ENCODE data around the gene TXNRD1. TPM values are rescaled to one million over a fixed set of nuclear protein-coding genes. Genes with fewer than 3 reads are reported as not detected.
A peak's percentile ranks its signal among the peaks of the same experiment; 100 is the strongest.
"Not testable (repeated sequence)": the region's sequence is repeated elsewhere in the genome, so short reads cannot be mapped to it uniquely, and the experiment has no call there.

TXNRD1 gene
- total and polyA plus RNA-seq, 2 donors (not counting 1 experiment from before 2014, with no cell fraction given), result 436 to 1,000 TPM

GRCh38 chr12:104291867-104292524 is 76.4 kb downstream of the TXNRD1 start:
- no peaks in the 10 kb centered on the region for H3K9me3 ChIP-seq (ENCODE audit: control insufficient read depth, insufficient read depth, low read depth, low read length)
- H3K4me1 ChIP-seq (ENCODE audit: control insufficient read depth, extremely low read depth, insufficient read depth, low read length), result peaks cover 14% of the 10 kb centered on the region
- H2AFZ ChIP-seq (ENCODE audit: low read length), result no peak overlapping the region
- H4K20me1 ChIP-seq (ENCODE audit: control insufficient read depth, extremely low read depth, insufficient read depth, low read length), result peaks cover 9% of the 10 kb centered on the region
- H3K9ac ChIP-seq (ENCODE audit: insufficient read depth, low read length), result no peak overlapping the region
- H3K27me3 ChIP-seq (ENCODE audit: control insufficient read depth, insufficient read depth, low read length), result no peaks in the 10 kb centered on the region
- peaks cover 32% of the 10 kb centered on the region for H3K36me3 ChIP-seq (ENCODE audit: control insufficient read depth, insufficient read depth, low read length)
- H3K79me2 ChIP-seq (ENCODE audit: control insufficient read depth, insufficient read depth, low read length), result peaks cover 96% of the 10 kb centered on the region
- TF ChIP-seq CTCF (conservative IDR thresholded peaks at IDR 0.05 in 1 of 2, IDR thresholded peaks at IDR 0.05 in 1 of 2; ENCODE audit: low read depth in 1 of 2, low read length in 2 of 2), result no peak
- TF ChIP-seq EZH2 (IDR thresholded peaks at IDR 0.05; ENCODE audit: low read length, missing control alignments), result no peak
- H3K27ac ChIP-seq (ENCODE audit: insufficient read depth, low read length), result no peak overlapping the region
- no peak for DNase-seq (ENCODE audit: low read depth in 2 of 2)
- peak overlapping the region; percentile 55 for H3K4me2 ChIP-seq (ENCODE audit: extremely low read depth, insufficient read depth, low read length)
- peak overlapping the region; percentile 5 to 28 (median 20) for H3K4me3 ChIP-seq (replicated peaks in 1 of 4; ENCODE audit: control extremely low read depth in 1 of 4, insufficient read depth in 1 of 4, low read depth in 3 of 4, low read length in 4 of 4)

GRCh38 chr12:104292872-104293794 is 77.6 kb downstream of the TXNRD1 start:
- DNase-seq (ENCODE audit: low read depth in 2 of 2), result peak in 1 of 2 donors; percentile 72
- Histone ChIP-seq H3K27ac (ENCODE audit: insufficient read depth, low read length) (peak overlapping the region; percentile 34), H3K4me3 (replicated peaks in 1 of 4; ENCODE audit: control extremely low read depth in 1 of 4, insufficient read depth in 1 of 4, low read depth in 3 of 4, low read length in 4 of 4) (peak overlapping the region in 3 of 4 experiments; percentile 8 to 20 (median 18)), H3K4me1 (ENCODE audit: control insufficient read depth, extremely low read depth, insufficient read depth, low read length) (peaks cover 14% of the 10 kb centered on the region), H4K20me1 (ENCODE audit: control insufficient read depth, extremely low read depth, insufficient read depth, low read length) (peaks cover 9% of the 10 kb centered on the region), H2AFZ (ENCODE audit: low read length) (no peak overlapping the region), H3K9ac (ENCODE audit: insufficient read depth, low read length) (no peak overlapping the region), H3K36me3 (ENCODE audit: control insufficient read depth, insufficient read depth, low read length) (peaks cover 32% of the 10 kb centered on the region), H3K4me2 (ENCODE audit: extremely low read depth, insufficient read depth, low read length) (peak overlapping the region; percentile 32), H3K79me2 (ENCODE audit: control insufficient read depth, insufficient read depth, low read length) (peaks cover 97% of the 10 kb centered on the region), H3K27me3 (ENCODE audit: control insufficient read depth, insufficient read depth, low read length) (no peaks in the 10 kb centered on the region), H3K9me3 (ENCODE audit: control insufficient read depth, insufficient read depth, low read depth, low read length) (no peaks in the 10 kb centered on the region)
- TF ChIP-seq CTCF (conservative IDR thresholded peaks at IDR 0.05 in 1 of 2, IDR thresholded peaks at IDR 0.05 in 1 of 2; ENCODE audit: low read depth in 1 of 2, low read length in 2 of 2) (no peak), EZH2 (IDR thresholded peaks at IDR 0.05; ENCODE audit: low read length, missing control alignments) (no peak)

DNA sequence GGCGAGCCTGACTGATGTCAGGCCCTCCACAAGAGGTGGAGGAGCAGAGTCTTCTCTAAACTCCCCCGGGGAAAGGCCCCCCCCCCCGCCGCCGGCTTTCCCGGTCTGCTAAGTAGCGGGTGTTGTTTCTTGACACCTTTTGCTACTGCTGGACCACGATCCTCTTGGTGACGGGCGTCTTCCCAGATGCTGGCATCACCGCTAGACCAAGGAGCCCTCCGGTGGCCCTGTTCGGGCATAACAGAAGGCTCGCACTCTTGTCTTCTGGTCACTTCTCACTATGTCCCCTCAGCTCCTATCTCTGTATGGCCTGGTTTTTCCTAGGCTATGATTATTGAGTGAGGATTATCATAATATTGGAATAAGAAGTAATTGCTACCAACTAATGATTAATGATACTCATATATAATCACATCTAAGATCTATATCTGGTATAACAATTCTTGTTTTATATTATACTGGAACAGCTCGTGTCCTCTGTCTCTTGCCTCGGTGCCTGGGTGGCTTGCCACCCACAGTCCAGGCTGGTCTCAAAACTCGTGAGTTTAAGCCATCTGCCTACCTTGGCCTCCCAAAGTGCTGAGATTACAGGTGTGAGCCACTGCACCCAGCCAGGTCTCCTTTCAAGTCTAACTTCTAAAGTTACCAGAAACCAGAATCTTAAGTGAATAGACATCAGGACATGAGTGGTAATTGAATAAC is 78.7 kb downstream of the TXNRD1 start:
- peaks cover 29% of the 10 kb centered on the region for H3K36me3 ChIP-seq (ENCODE audit: control insufficient read depth, insufficient read depth, low read length)
- peak; percentile 28 to 57 for DNase-seq (ENCODE audit: low read depth in 2 of 2)

More for the DNA sequence above, 78.7 kb downstream of the TXNRD1 start:
- H3K9me3 ChIP-seq (ENCODE audit: control insufficient read depth, insufficient read depth, low read depth, low read length); H3K9ac ChIP-seq (ENCODE audit: insufficient read depth, low read length); H3K27me3 ChIP-seq (ENCODE audit: control insufficient read depth, insufficient read depth, low read length); H4K20me1 ChIP-seq (ENCODE audit: control insufficient read depth, extremely low read depth, insufficient read depth, low read length); H2AFZ ChIP-seq (ENCODE audit: low read length); H3K27ac ChIP-seq (ENCODE audit: insufficient read depth, low read length): not testable (repeated sequence)
- H3K4me2 ChIP-seq (ENCODE audit: extremely low read depth, insufficient read depth, low read length), result peak overlapping the region; percentile 35
- peak; percentile 2 to 49 for TF ChIP-seq CTCF (conservative IDR thresholded peaks at IDR 0.05 in 1 of 2, IDR thresholded peaks at IDR 0.05 in 1 of 2; ENCODE audit: low read depth in 1 of 2, low read length in 2 of 2)
- peaks cover 14% of the 10 kb centered on the region for H3K4me1 ChIP-seq (ENCODE audit: control insufficient read depth, extremely low read depth, insufficient read depth, low read length)
- H3K79me2 ChIP-seq (ENCODE audit: control insufficient read depth, insufficient read depth, low read length), result peaks cover 97% of the 10 kb centered on the region
- H3K4me3 ChIP-seq (replicated peaks in 1 of 4; ENCODE audit: control extremely low read depth in 1 of 4, insufficient read depth in 1 of 4, low read depth in 3 of 4, low read length in 4 of 4), result peak overlapping the region in 1 of 4 experiments; percentile 29
